DOHH2 (cell line): Measurements from ENCODE around the gene PDE6B.

Source experiments
- H3F3A ChIP-seq: fragments of 200-600 bp; sonication (generic), shearing (Covaris generic); 2 replicates; pipeline ENCODE4 v1.6.0; 2016; ENCODE audit warnings: antibody characterized with exemption, mild to moderate bottlenecking; ENCODE audit not compliant: control insufficient read depth, insufficient read depth
- H3K27ac ChIP-seq: fragments of 200-600 bp; sonication (generic); 2 replicates; pipeline ENCODE4 v1.5.1; 2014; ENCODE audit warnings: low read depth, mild to moderate bottlenecking, low read length, moderate library complexity
- H3K27me3 ChIP-seq: fragments of 200-600 bp; sonication (generic); 2 replicates; pipeline ENCODE4 v1.6.1; 2014; ENCODE audit warnings: mild to moderate bottlenecking, low read length, mixed read lengths; ENCODE audit not compliant: control insufficient read depth
- H3K36me3 ChIP-seq: fragments of 200-600 bp; sonication (generic); 2 replicates; pipeline ENCODE4 v1.6.1; 2014; ENCODE audit warnings: mild to moderate bottlenecking, low read length, moderate library complexity, mixed read lengths; ENCODE audit not compliant: control insufficient read depth
- H3K4me1 ChIP-seq: fragments of 200-600 bp; sonication (generic); 2 replicates; pipeline ENCODE4 v1.6.1; 2014; ENCODE audit warnings: mild to moderate bottlenecking, low read length, mixed read lengths; ENCODE audit not compliant: control insufficient read depth
- H3K4me2 ChIP-seq: fragments of 200-600 bp; sonication (generic); 2 replicates; pipeline ENCODE4 v1.6.0; 2014; ENCODE audit warnings: mild to moderate bottlenecking, low read length, moderate library complexity
- H3K4me3 ChIP-seq: fragments of 200-600 bp; sonication (generic); 2 replicates; pipeline ENCODE4 v1.5.1; 2014; ENCODE audit warnings: mild to moderate bottlenecking, low read length, mixed read lengths
- H3K79me2 ChIP-seq: fragments of 200-600 bp; sonication (generic); 2 replicates; pipeline ENCODE4 v1.6.1; 2014; ENCODE audit warnings: mild to moderate bottlenecking, low read length, mixed read lengths; ENCODE audit not compliant: control insufficient read depth
- H3K9me2 ChIP-seq: fragments of 200-600 bp; sonication (generic); replicated peaks from 2 replicates; pipeline ENCODE4 v1.6.1; 2014; ENCODE audit warnings: mild to moderate bottlenecking, low read length, mixed read lengths; ENCODE audit not compliant: control insufficient read depth
- H3K9me3 ChIP-seq: fragments of 200-600 bp; sonication (generic); 2 replicates; pipeline ENCODE4 v1.6.1; 2014; ENCODE audit warnings: antibody characterized with exemption, low read length, mixed read lengths; ENCODE audit not compliant: control insufficient read depth, insufficient read depth
- H4K20me1 ChIP-seq: fragments of 200-600 bp; sonication (generic); 2 replicates; pipeline ENCODE4 v1.6.0; 2014; ENCODE audit warnings: low read depth, mild to moderate bottlenecking, antibody characterized with exemption, low read length, moderate library complexity; ENCODE audit not compliant: control insufficient read depth, insufficient read depth
- EZH2phosphoT487 ChIP-seq: fragments of 200-600 bp; sonication (generic); IDR thresholded peaks from 2 replicates; pipeline ENCODE4 v1.6.1; 2017; ENCODE audit warnings: borderline replicate concordance, mild to moderate bottlenecking, antibody characterized with exemption, low read length, moderate library complexity, mixed read lengths
- TF ChIP-seq, protein P1 (sequence below): fragments of 200-600 bp; sonication (generic); IDR thresholded peaks from one replicate; pipeline ENCODE4 v1.5.1; 2014; ENCODE audit warnings: antibody characterized with exemption, mild to moderate bottlenecking, low read depth, low read length; ENCODE audit not compliant: poor library complexity, severe bottlenecking

The PDE6B gene

DNA sequence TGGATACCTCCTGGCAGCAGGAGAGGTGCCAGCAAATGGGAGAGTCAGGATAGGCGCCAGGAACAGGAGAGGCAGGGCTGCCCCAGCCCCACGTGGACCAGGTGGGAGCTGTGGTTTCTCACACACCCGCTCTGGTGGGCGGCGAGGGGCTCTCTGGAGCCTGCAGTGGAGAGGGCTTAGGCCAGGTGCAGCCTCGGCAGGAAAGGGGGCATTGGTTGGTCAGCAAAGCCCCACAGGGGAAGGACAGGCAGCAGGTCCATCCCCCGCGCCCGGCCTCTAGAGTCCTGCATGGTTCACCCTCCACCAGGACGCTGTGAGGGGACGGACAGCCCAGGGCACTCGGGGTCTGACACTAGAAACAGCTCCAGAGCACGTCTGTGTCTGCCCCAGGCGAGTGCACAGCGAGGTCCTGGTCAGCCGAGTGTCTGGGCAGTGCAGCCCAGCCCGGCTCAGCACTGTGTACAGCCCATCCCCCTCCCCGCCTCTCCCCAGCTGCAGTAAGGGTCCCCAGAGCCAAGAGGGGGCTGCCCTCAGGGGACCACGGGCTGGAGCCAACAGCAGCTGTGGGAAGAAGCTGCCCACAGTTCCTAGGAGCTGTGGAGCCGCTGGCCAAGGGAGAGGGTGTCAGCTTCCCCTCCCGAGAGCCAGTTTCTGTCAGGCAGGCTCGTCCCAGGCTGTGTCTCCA lies 40.5 kb downstream of the PDE6B start:
- no peaks in the 10 kb centered on the region for H3K27me3 ChIP-seq
- no peaks in the 10 kb centered on the region for H3K9me2 ChIP-seq
- no peak overlapping the region for H3K4me2 ChIP-seq
- no peak overlapping the region for H3K4me3 ChIP-seq
- no peaks in the 10 kb centered on the region for H3K79me2 ChIP-seq
- TF ChIP-seq, protein P1, sequence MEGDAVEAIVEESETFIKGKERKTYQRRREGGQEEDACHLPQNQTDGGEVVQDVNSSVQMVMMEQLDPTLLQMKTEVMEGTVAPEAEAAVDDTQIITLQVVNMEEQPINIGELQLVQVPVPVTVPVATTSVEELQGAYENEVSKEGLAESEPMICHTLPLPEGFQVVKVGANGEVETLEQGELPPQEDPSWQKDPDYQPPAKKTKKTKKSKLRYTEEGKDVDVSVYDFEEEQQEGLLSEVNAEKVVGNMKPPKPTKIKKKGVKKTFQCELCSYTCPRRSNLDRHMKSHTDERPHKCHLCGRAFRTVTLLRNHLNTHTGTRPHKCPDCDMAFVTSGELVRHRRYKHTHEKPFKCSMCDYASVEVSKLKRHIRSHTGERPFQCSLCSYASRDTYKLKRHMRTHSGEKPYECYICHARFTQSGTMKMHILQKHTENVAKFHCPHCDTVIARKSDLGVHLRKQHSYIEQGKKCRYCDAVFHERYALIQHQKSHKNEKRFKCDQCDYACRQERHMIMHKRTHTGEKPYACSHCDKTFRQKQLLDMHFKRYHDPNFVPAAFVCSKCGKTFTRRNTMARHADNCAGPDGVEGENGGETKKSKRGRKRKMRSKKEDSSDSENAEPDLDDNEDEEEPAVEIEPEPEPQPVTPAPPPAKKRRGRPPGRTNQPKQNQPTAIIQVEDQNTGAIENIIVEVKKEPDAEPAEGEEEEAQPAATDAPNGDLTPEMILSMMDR, result no peak
- TF ChIP-seq EZH2phosphoT487, result no peak
- peaks cover 5% of the 10 kb centered on the region for H3K36me3 ChIP-seq
- H4K20me1 ChIP-seq, result no peaks in the 10 kb centered on the region
- H3K9me3 ChIP-seq, result no peaks in the 10 kb centered on the region
- no peak overlapping the region for H3K27ac ChIP-seq
- no peaks in the 10 kb centered on the region for H3F3A ChIP-seq
- H3K4me1 ChIP-seq, result peaks cover 17% of the 10 kb centered on the region

DNA sequence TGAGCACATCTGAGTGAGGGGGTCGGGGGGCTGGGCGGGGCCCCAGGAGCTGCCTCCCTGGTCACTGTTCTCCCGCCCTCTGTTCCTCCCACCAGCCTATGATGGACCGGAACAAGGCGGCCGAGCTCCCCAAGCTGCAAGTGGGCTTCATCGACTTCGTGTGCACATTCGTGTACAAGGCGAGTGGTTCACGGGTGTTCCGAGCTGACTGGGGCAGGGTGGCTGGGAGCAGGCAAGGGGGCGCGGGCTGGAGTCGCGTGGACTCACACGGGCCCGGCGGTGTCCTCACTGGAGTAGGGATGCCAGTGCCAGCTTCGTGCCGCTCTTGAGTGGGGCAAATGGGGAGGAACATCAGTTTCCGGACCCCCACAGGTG lies 41.0 kb downstream of the PDE6B start:
- TF ChIP-seq, protein P1, result no peak
- no peak for TF ChIP-seq EZH2phosphoT487
- Histone ChIP-seq H3K36me3 (peaks cover 10% of the 10 kb centered on the region), H3K4me2 (no peak overlapping the region), H3K79me2 (no peaks in the 10 kb centered on the region), H3K4me1 (peaks cover 17% of the 10 kb centered on the region), H3F3A (no peaks in the 10 kb centered on the region), H3K9me3 (no peaks in the 10 kb centered on the region), H4K20me1 (no peaks in the 10 kb centered on the region), H3K27me3 (no peaks in the 10 kb centered on the region), H3K4me3 (no peak overlapping the region), H3K9me2 (no peaks in the 10 kb centered on the region), H3K27ac (no peak overlapping the region)

DNA sequence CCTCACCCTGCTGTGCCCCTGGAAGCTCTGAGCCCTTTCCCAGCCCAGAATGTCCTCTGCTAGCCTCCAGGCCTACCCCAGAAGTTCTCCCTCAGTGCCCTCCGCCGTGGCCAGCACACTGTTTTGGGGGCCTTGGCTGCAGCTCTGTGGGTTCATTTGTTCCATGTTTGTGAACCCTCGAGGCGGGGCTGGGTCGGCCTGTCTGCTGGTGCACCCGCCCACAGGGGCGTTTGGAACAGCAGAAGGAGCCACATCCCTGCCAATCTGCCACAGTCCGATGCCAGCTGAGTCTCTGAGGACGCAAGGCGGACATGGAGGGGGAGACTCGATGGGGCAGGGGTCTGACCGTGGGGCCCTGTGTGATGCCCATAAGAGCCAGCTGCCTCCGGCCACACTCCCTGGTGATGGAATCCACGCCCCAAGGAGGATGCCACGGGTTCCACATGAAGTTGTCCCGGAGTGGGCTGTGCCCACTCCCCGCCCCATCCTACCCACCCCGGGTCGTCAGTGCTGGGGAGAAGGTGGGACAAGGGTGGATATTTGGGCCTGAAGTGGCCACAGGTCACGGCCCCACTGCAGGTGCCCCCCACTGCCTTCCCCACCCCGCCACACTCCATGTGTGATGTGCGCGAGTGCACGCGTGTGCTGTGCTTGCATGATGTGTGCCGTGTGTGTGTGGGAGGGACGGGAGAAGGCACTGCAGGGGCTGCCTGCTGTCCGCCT lies 41.6 kb downstream of the PDE6B start:
- Histone ChIP-seq H3K9me2 (no peaks in the 10 kb centered on the region), H3K27me3 (no peaks in the 10 kb centered on the region), H3K36me3 (peaks cover 16% of the 10 kb centered on the region), H3K4me1 (peaks cover 17% of the 10 kb centered on the region), H3K79me2 (no peaks in the 10 kb centered on the region), H3K9me3 (no peaks in the 10 kb centered on the region), H3F3A (no peaks in the 10 kb centered on the region), H3K27ac (no peak overlapping the region), H3K4me2 (no peak overlapping the region), H4K20me1 (no peaks in the 10 kb centered on the region), H3K4me3 (no peak overlapping the region)
- no peak for TF ChIP-seq EZH2phosphoT487
- TF ChIP-seq, protein P1, result no peak
